Stimulated activated CD8-positive, alpha-beta memory T cell treated with anti-CD3 and anti-CD28 coated beads, Interleukin-2, amount 100 ng/mL, for 1 hour (primary cell): ENCODE results near the gene OR52A1.
A peak's percentile ranks its signal among the peaks of the same experiment; 100 is the strongest.

Experiments used
- DNase-seq, 2 donors: peaks; one replicate each; pipeline ENCODE4 v3.0.0-alpha.2; 2020; ENCODE audit warnings: low read depth in 2 of 2

The OR52A1 gene

DNA sequence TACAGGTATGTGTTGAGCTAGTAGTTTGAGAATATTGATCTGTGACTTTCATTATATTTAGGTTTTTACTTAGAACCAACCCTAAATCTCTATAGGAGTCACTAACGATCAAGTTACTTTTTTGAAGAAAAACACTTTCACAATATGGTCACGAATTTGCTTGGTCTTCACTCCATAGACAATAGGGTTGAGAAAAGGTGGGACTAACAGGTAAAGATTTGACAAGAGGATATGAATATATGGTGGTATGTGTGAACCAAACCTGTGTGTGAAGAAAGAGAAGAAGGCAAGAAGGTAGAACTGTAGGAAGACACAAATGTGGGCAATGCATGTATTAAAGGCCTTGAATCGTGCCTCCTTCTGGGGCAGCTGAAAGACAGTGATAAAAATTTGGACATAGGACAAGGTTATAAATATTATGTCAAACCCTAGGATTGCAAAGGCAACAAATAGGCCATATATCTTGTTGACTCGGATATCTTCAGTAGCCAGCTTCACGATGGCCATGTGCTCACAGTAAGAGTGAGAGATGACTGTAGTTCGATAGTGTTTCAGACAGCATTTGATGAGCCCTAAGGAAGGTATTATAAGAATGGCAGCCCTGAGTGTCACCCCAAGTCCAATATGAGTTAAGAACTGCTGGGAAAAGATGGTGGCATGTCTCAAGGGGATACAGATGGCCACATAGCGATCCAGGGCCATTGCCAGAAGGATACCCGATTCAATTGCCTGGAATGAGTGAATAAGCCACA is 22.8 kb downstream of the OR52A1 start:
- DNase-seq = no peak

GRCh38 chr11:5129457-5129877 is 25.1 kb downstream of the OR52A1 start:
- DNase-seq = no peak

GRCh38 chr11:5124891-5125620 is 29.5 kb downstream of the OR52A1 start:
- no peak for DNase-seq

- peak in 1 of 2 donors; percentile 14 for DNase-seq
These were observed 30.6 kb downstream of the OR52A1 start for GRCh38 chr11:5123802-5124521.

GRCh38 chr11:5118893-5119292 is 35.7 kb downstream of the OR52A1 start:
- DNase-seq = no peak

DNA sequence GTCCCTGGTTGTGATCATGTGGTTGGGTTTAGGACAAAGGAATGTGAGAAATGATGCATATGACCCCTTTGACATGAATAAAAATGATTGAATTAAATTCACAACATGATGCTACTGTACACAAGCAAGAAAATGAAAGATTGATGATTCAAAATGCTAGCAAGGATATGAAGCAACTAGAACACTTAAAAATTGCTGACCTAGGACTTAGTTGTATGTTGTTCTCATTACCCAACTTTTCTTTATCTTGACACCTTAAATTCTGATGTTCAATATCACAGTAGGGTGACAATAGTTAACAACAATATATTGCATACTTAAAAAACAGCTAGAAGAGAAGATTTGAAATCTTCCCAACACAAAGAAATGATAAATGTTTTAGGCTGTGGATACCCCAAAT is 37.0 kb downstream of the OR52A1 start:
- DNase-seq = no peak

DNA sequence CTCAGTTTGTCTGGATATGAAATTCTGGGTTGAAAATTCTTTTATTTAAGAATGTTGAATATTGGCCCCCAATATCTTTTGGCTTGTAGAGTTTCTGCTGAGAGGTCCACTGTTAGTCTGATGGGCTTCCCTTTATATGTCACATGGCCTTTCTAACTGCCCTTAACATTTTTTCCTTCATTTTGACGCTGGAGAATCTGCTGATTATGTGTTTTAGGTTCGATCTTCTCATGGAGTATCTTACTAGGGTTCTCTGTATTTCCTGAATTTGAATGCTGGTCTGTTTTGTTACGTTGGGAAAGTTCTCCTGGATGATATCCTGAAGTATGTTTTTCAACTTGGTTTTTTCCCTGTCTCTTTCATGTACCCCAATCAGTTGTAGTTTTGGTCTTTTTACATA is 39.2 kb downstream of the OR52A1 start:
- no peak for DNase-seq

- DNase-seq = no peak
These were observed 47.3 kb downstream of the OR52A1 start for GRCh38 chr11:5107285-5107684.

- no peak for DNase-seq
These were observed 51.5 kb downstream of the OR52A1 start for GRCh38 chr11:5103066-5103465.

GRCh38 chr11:5102246-5102645 is 52.3 kb downstream of the OR52A1 start:
- DNase-seq = no peak

DNA sequence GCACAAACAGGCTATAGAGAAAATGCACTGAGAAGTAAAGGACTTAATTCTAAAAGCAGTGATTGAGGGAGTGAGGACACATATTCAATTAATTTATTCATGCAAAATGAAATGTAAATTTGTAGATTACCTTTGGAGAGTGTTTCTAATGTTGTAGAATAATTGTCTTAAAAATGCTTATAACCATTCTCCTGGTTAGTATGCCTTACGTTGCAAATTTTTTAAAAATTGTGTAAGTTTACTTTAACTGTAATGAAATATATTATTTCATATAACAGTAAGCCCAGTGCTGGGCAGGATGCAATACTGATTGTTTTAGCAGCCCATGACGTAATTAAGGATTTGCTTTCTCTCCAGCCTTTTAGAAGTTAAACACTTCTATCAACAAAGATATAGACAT is 58.5 kb downstream of the OR52A1 start:
- DNase-seq = no peak
